Mucosa of descending colon (tissue), 3 donors: ENCODE data around the gene AKR1C3. TPM values are rescaled to one million over a fixed set of nuclear protein-coding genes. Genes with fewer than 3 reads are reported as not detected.
"Not testable (repeated sequence)": the region's sequence is repeated elsewhere in the genome, so short reads cannot be mapped to it uniquely, and the experiment has no call there.

Experiments used
- ATAC-seq: fragments of 200-7000 bp; cut with Tn5 transposase; one replicate; pipeline ENCODE4 v1.9.1; 2020; ENCODE audit warnings: mild to moderate bottlenecking, moderate library complexity
- DNase-seq, 3 donors: peaks; one replicate each; pipeline ENCODE4 v3.0.0-alpha.2; 2020
- H3K36me3 ChIP-seq: fragments of 200-600 bp; one replicate; pipeline ENCODE4 v1.8.0; 2021; ENCODE audit warnings: low read depth, mild to moderate bottlenecking
- H3K4me1 ChIP-seq: fragments of 200-600 bp; one replicate; pipeline ENCODE4 v1.8.0; 2021; ENCODE audit warnings: low read depth, mild to moderate bottlenecking
- H3K4me3 ChIP-seq: fragments of 200-600 bp; one replicate; pipeline ENCODE4 v1.8.0; 2021; ENCODE audit warnings: mild to moderate bottlenecking
- H3K9me3 ChIP-seq: fragments of 200-600 bp; one replicate; pipeline ENCODE4 v1.8.0; 2021; ENCODE audit warnings: mild to moderate bottlenecking
- CTCF ChIP-seq: fragments of 200-600 bp; IDR thresholded peaks from one replicate; pipeline ENCODE4 v1.8.0; 2022; ENCODE audit warnings: antibody characterized with exemption, mild to moderate bottlenecking
- intact Hi-C, 2 donors: fragments of 100-400 bp; cut with DNase I in 1 of 2; cut with micrococcal nuclease in 1 of 2; formaldehyde crosslinking; loops; one replicate each; pipeline versions ENCODE4 v1.11.0 to v1.11.1; 2022; cut with DNase I, micrococcal nuclease
- total RNA-seq, 3 donors: library from RNA; stranded (reverse); fragmentation: NEBNext Ultra II Directional in 2 of 3; extraction: Animal tissue kit (Norgen Biotek cat#: 25700) in 2 of 3; gene quantifications; one replicate each; pipeline versions ENCODE4 v1.2.1 to v1.2.4, GENCODE V29; 2021 to 2023
- donor health status: DM: no; HTN: no; CAD: no; lungs with moderate emphysema.
- donor health status: DM: no; HTN: no; CAD: no.
- donor health status: DM: no; HTN: yes; CAD: no.

Gene AKR1C3
- total RNA-seq, 3 donors from 2014 or later: 110 to 384 (median 308) TPM

- DNase-seq (no peak), ATAC-seq (no peak)
- H3K4me3 ChIP-seq: no peak overlapping the region
- no peaks in the 10 kb centered on the region for H3K4me1 ChIP-seq
- intact Hi-C loops: loop anchor here in 1 of 2 donors (10.0 kb wide), 1 partner anchor 262 kb away; no protein-coding TSS in a partner anchor
- no peaks in the 10 kb centered on the region for H3K36me3 ChIP-seq
- TF ChIP-seq CTCF: no peak
- H3K9me3 ChIP-seq: no peaks in the 10 kb centered on the region
Observed at GRCh38 chr10:5106553-5106952, 12.3 kb downstream of the AKR1C3 start.

- Histone ChIP-seq H3K4me1 (no peaks in the 10 kb centered on the region), H3K4me3 (no peak overlapping the region), H3K36me3 (no peaks in the 10 kb centered on the region), H3K9me3 (no peaks in the 10 kb centered on the region)
- intact Hi-C loops: loop anchor here in 1 of 2 donors (10.0 kb wide), 1 partner anchor 263 kb away; no protein-coding TSS in a partner anchor
- no peak for ATAC-seq
- no peak for TF ChIP-seq CTCF
- DNase-seq: no peak
Observed at GRCh38 chr10:5107860-5108526, 13.8 kb downstream of the AKR1C3 start.

GRCh38 chr10:5108658-5109416 lies 14.6 kb downstream of the AKR1C3 start:
- intact Hi-C loops: loop anchor here in 1 of 2 donors (10.0 kb wide), 1 partner anchor 264 kb away; no protein-coding TSS in a partner anchor
- TF ChIP-seq CTCF: no peak
- DNase-seq (no peak), ATAC-seq (no peak)
- no peaks in the 10 kb centered on the region for H3K4me1 ChIP-seq
- no peaks in the 10 kb centered on the region for H3K36me3 ChIP-seq
- H3K9me3 ChIP-seq: no peaks in the 10 kb centered on the region
- H3K4me3 ChIP-seq: no peak overlapping the region

GRCh38 chr10:5109861-5110260 lies 15.6 kb downstream of the AKR1C3 start:
- not testable (repeated sequence) for ATAC-seq, DNase-seq, H3K4me3 ChIP-seq, H3K9me3 ChIP-seq, H3K4me1 ChIP-seq, H3K36me3 ChIP-seq
- intact Hi-C loops: loop anchor here in 1 of 2 donors (10.0 kb wide), 1 partner anchor 265 kb away; no protein-coding TSS in a partner anchor

- intact Hi-C loops: no loop called here
- no peak for DNase-seq
Observed at GRCh38 chr10:5116621-5117020, 22.4 kb downstream of the AKR1C3 start.

More at GRCh38 chr10:5116621-5117020, 22.4 kb downstream of the AKR1C3 start:
- no peak for TF ChIP-seq CTCF
- ATAC-seq: no peak
- Histone ChIP-seq H3K4me1 (no peaks in the 10 kb centered on the region), H3K36me3 (no peaks in the 10 kb centered on the region), H3K4me3 (no peak overlapping the region), H3K9me3 (no peaks in the 10 kb centered on the region)
